Progenitor cell of endocrine pancreas (in vitro differentiated cells): ENCODE measurements around the gene RREB1. TPM values are rescaled to one million over a fixed set of nuclear protein-coding genes. Genes with fewer than 3 reads are reported as not detected.

Experiments used
- DNase-seq: peaks from one replicate; pipeline ENCODE4 v3.0.0; 2021; ENCODE audit warnings: low spot score; ENCODE audit not compliant: unreplicated experiment
- H3K27ac Mint-ChIP-seq: 2 replicates; pipeline ENCODE4 v1.8.0; 2021; ENCODE audit warnings: mild to moderate bottlenecking, moderate library complexity, mixed read lengths
- H3K27me3 Mint-ChIP-seq: 2 replicates; pipeline ENCODE4 v1.8.0; 2021; ENCODE audit warnings: mixed read lengths
- H3K36me3 Mint-ChIP-seq: 2 replicates; pipeline ENCODE4 v1.8.0; 2022; ENCODE audit warnings: mixed read lengths; ENCODE audit not compliant: insufficient read depth
- H3K4me1 Mint-ChIP-seq: 2 replicates; pipeline ENCODE4 v1.8.0; 2021; ENCODE audit warnings: low read depth, mixed read lengths
- H3K4me3 Mint-ChIP-seq: 2 replicates; pipeline ENCODE4 v1.8.0; 2021; ENCODE audit warnings: low read depth, mild to moderate bottlenecking, moderate library complexity, mixed read lengths
- H3K9me3 Mint-ChIP-seq: 2 replicates; pipeline ENCODE4 v1.8.0; 2021; ENCODE audit warnings: low read depth, mixed read lengths
- CTCF ChIP-seq: fragments of 200-600 bp; sonication (generic); IDR thresholded peaks from one replicate; pipeline ENCODE4 v1.5.0; 2021; ENCODE audit warnings: antibody characterized with exemption, mild to moderate bottlenecking; ENCODE audit not compliant: unreplicated experiment
- total RNA-seq: library from RNA; stranded (reverse); gene quantifications from 2 replicates; pipeline ENCODE4 v1.2.1, GENCODE V29; 2021

RREB1 gene
- total RNA-seq, 1 donor from 2014 or later: 71.7 TPM

GRCh38 chr6:7108196-7108963, 619 bp downstream of the RREB1 start:
- Mint-ChIP-seq H3K27me3 (no peaks in the 10 kb centered on the region), H3K36me3 (no peaks in the 10 kb centered on the region), H3K27ac (peak overlapping the region; percentile 94), H3K9me3 (no peaks in the 10 kb centered on the region), H3K4me1 (peaks cover 34% of the 10 kb centered on the region), H3K4me3 (peak overlapping the region; percentile 91)
- no peak for TF ChIP-seq CTCF
- DNase-seq: peak; percentile 32

- Mint-ChIP-seq H3K4me1 (peaks cover 37% of the 10 kb centered on the region), H3K27me3 (no peaks in the 10 kb centered on the region), H3K36me3 (no peaks in the 10 kb centered on the region), H3K27ac (peak overlapping the region; percentile 71), H3K4me3 (peak overlapping the region; percentile 83), H3K9me3 (no peaks in the 10 kb centered on the region)
- DNase-seq: peak; percentile 15
- no peak for TF ChIP-seq CTCF
These were observed 1.4 kb downstream of the RREB1 start for GRCh38 chr6:7108964-7109836.

DNA sequence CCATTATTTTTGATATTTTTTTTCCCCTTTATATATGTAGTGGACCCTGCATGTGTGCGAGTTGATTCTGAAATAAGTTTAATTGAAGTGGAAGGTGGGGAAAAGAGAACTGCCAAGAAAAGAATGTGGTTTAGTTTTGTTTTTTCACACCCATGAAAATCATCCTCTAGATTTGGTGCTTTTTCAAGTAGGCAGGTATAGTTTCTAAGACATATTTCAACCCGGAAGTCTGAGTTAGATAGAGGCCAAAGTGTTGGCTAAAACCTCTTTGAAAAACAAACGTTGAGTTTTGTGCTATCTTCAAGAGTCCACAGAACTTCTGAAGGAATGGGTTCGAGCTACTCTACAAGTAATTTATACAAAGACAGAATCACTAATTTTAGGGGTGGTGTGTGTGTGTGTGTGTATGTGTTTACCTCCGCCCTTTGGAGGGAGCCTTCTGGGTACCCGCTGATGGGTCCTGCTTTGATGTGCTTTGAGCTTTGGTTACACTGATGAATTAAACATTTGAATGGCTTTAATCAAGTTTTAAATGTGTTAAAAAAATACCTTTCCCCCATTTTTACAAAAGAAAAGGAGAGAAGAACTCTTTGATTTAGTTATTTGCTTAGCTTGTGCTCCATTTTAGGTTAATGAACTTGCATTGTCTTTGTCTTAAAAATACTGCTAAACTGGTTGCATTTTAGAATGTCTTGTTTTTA, 2.5 kb downstream of the RREB1 start:
- H3K4me1 Mint-ChIP-seq: peaks cover 42% of the 10 kb centered on the region
- TF ChIP-seq CTCF: no peak
- no peaks in the 10 kb centered on the region for H3K9me3 Mint-ChIP-seq
- no peaks in the 10 kb centered on the region for H3K27me3 Mint-ChIP-seq
- DNase-seq: no peak
- H3K27ac Mint-ChIP-seq: no peak overlapping the region
- H3K36me3 Mint-ChIP-seq: no peaks in the 10 kb centered on the region
- H3K4me3 Mint-ChIP-seq: peak overlapping the region; percentile 83

DNA sequence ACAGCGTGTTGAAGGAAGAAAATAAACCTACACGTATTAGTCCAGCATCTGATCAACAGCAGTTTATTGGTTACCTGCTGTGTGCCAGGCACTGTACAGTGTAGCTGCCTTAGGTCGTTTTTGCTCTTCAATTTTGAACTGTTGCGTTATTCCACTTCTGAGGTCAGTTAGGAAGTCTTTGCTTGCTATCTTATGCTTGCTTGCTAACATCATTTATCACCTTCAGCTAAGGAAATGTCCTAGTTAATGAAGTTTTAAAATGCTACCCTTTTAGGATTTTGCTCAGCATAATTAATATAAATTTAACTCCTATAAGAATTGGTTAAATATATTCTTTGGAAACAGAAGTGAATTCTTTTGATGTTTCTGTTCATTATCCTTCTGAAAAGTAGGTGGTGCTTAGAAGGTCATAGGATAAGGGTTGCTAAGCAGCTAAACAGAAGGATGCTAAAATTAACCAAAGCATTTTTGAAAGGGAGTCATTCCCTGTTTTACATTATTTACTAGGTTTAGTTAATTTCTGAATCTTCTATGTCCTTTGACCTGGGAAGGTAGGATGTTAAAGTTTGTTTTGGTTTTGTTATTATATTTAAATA, 3.4 kb downstream of the RREB1 start:
- Mint-ChIP-seq H3K4me3 (peak overlapping the region; percentile 83), H3K9me3 (no peaks in the 10 kb centered on the region), H3K27me3 (no peaks in the 10 kb centered on the region), H3K36me3 (no peaks in the 10 kb centered on the region), H3K4me1 (peaks cover 48% of the 10 kb centered on the region), H3K27ac (no peak overlapping the region)
- no peak for TF ChIP-seq CTCF
- no peak for DNase-seq

- Mint-ChIP-seq H3K4me1 (peaks cover 46% of the 10 kb centered on the region), H3K36me3 (no peaks in the 10 kb centered on the region), H3K27ac (no peak overlapping the region), H3K27me3 (no peaks in the 10 kb centered on the region), H3K4me3 (no peak overlapping the region), H3K9me3 (no peaks in the 10 kb centered on the region)
- TF ChIP-seq CTCF: no peak
- DNase-seq: no peak
These were observed 4.4 kb downstream of the RREB1 start for GRCh38 chr6:7112171-7112570.
